ENCODE data around the gene STIM2. TPM values are rescaled to one million over a fixed set of nuclear protein-coding genes. Genes with fewer than 3 reads are reported as not detected.

STIM2 gene
- total and polyA plus RNA-seq, 2 of the 4 experiments (the other 2 are of a cell fraction), result 16.1 to 27.6 TPM

GRCh38 chr4:27018910-27019309, 158.3 kb downstream of the STIM2 start:
- no peaks in the 10 kb centered on the region for H3K4me1 ChIP-seq (ENCODE audit: control insufficient read depth, insufficient read depth, low read length)
- no peak overlapping the region for H2BK5ac ChIP-seq (ENCODE audit: low read depth, low read length, poor library complexity, severe bottlenecking)
- no peak overlapping the region for H2AK9ac ChIP-seq (replicated peaks; ENCODE audit: low read depth, low read length, poor library complexity)
- no peaks in the 10 kb centered on the region for H3K27me3 ChIP-seq (ENCODE audit: control insufficient read depth, insufficient read depth, low read length)
- ATAC-seq (ENCODE audit: low read depth) (no peak), DNase-seq (no peak)
- no peaks in the 10 kb centered on the region for H3K9me3 ChIP-seq (ENCODE audit: control insufficient read depth, insufficient read depth, low read length)
- no peak overlapping the region for H4K5ac ChIP-seq (ENCODE audit: low read depth, low read length)
- H3K18ac ChIP-seq (ENCODE audit: low read depth, low read length), result no peak overlapping the region
- in situ Hi-C loops (cut with MboI; ENCODE audit: low sequenced_read_pairs), result loop anchor here (25.0 kb wide), 5 partner anchors 282 to 1032 kb away; no protein-coding TSS in a partner anchor
- H3K27ac ChIP-seq (ENCODE audit: insufficient read depth, low read length), result no peak overlapping the region
- no peaks in the 10 kb centered on the region; a peak in 1 of 4 replicates for H3K79me1 ChIP-seq (ENCODE audit: low read depth in 1 of 2, low read length in 2 of 2)
- no peak overlapping the region for H3K56ac ChIP-seq (ENCODE audit: extremely low read depth, insufficient read depth, low read length)
- H3K14ac ChIP-seq (replicated peaks; ENCODE audit: low read depth, low read length), result no peak overlapping the region
- BruUV-seq (replicated peaks), result no TSS peak
- no peak overlapping the region for H4K91ac ChIP-seq (ENCODE audit: insufficient read depth, low read depth, low read length)
- POLR2A ChIA-PET (ENCODE audit: unreplicated experiment), result no interaction called here
- no peak overlapping the region for H2BK20ac ChIP-seq (ENCODE audit: low read depth, low read length)
- H2AK5ac ChIP-seq (ENCODE audit: low read depth, low read length), result no peak overlapping the region
- H3K9me1 ChIP-seq (ENCODE audit: insufficient read depth, low read length), result peaks cover 4% of the 10 kb centered on the region; the same call in 1 of the 2 replicates
- no peak for TF ChIP-seq CEBPB (IDR thresholded peaks at IDR 0.05; ENCODE audit: low read depth, low read length)
- no peak overlapping the region for H3K4me3 ChIP-seq (ENCODE audit: insufficient read depth, low read depth, low read length)
- dilution Hi-C loops (cut with HindIII; ENCODE audit: low sequenced_read_pairs, unreplicated experiment), result no loop called here
- no peak overlapping the region for H2BK120ac ChIP-seq (ENCODE audit: low read depth, low read length)
- H4K8ac ChIP-seq (ENCODE audit: low read depth in 2 of 2, low read length in 2 of 2), result no peak overlapping the region
- no peaks in the 10 kb centered on the region for H4K20me1 ChIP-seq (ENCODE audit: insufficient read depth, low read length)
- no peak overlapping the region for H3K4ac ChIP-seq (ENCODE audit: low read depth, low read length)
- H3K4me2 ChIP-seq (ENCODE audit: low read depth, low read length), result no peak overlapping the region
- no peak overlapping the region for H2BK15ac ChIP-seq (ENCODE audit: low read depth, low read length)
- CTCF ChIA-PET, result no interaction called here
- H2AFZ ChIP-seq (replicated peaks; ENCODE audit: low read length, poor library complexity), result no peak overlapping the region
- intact Hi-C loops (cut with micrococcal nuclease), result no loop called here
- no peak overlapping the region for H3K9ac ChIP-seq (ENCODE audit: low read depth, low read length)
- WGBS, 2 experiments (ENCODE audit: extremely low coverage in 2 of 2, insufficient read length in 1 of 2), result no CpG with 5 or more reads among the region's 1 CpG
- H3K36me3 ChIP-seq (ENCODE audit: control insufficient read depth, insufficient read depth, low read length), result peaks cover 15% of the 10 kb centered on the region
- H3K23ac ChIP-seq (ENCODE audit: low read depth, low read length), result no peak overlapping the region
